GM20000 (cell line): Measurements from ENCODE around the gene NLRP13.
"Not testable (repeated sequence)": the region's sequence is repeated elsewhere in the genome, so short reads cannot be mapped to it uniquely, and the experiment has no call there.

Source experiments
- DNase-seq: peaks from one replicate; pipeline ENCODE4 v3.0.0; 2012; ENCODE audit warnings: low spot score
- CTCF ChIP-seq: IDR thresholded peaks from 2 replicates; pipeline ENCODE4 v1.5.1; 2012; ENCODE audit warnings: mild to moderate bottlenecking, control low read depth; ENCODE audit errors: extremely low read depth, missing control alignments

The NLRP13 gene

GRCh38 chr19:55956431-55956830, 24.3 kb upstream of the NLRP13 start:
- DNase-seq = no peak
- TF ChIP-seq CTCF = no peak

GRCh38 chr19:55950566-55950965, 18.4 kb upstream of the NLRP13 start:
- not testable (repeated sequence) for DNase-seq

GRCh38 chr19:55947532-55947931, 15.4 kb upstream of the NLRP13 start, which contains the start of gene NLRP8:
Gene NLRP8 (plus strand): TSS chr19:55947832.
- no peak for TF ChIP-seq CTCF
- no peak for DNase-seq

- DNase-seq = no peak
- no peak for TF ChIP-seq CTCF
Measured at GRCh38 chr19:55940306-55940705, 8.2 kb upstream of the NLRP13 start.

GRCh38 chr19:55939206-55939605, 7.1 kb upstream of the NLRP13 start:
- no peak for DNase-seq
- no peak for TF ChIP-seq CTCF

- no peak for DNase-seq
Measured at GRCh38 chr19:55935206-55935605, 3.1 kb upstream of the NLRP13 start.

GRCh38 chr19:55930996-55931515, 1.1 kb downstream of the NLRP13 start:
- DNase-seq = no peak
- no peak for TF ChIP-seq CTCF

More at GRCh38 chr19:55935206-55935605, 3.1 kb upstream of the NLRP13 start:
- no peak for TF ChIP-seq CTCF

- DNase-seq = not testable (repeated sequence)
Measured at GRCh38 chr19:55929258-55929657, 2.9 kb downstream of the NLRP13 start.
